GM12878 (cell line): ENCODE data around the gene VRK3. TPM values are rescaled to one million over a fixed set of nuclear protein-coding genes. Genes with fewer than 3 reads are reported as not detected.

Source experiments
- ATF7 ChIP-seq: fragments of 450-650 bp; IDR thresholded peaks from 2 replicates; pipeline ENCODE4 v1.6.1; 2016; ENCODE audit warnings: low read depth, mild to moderate bottlenecking
- BRCA1 ChIP-seq: IDR thresholded peaks from 2 replicates; pipeline ENCODE4 v1.6.1; 2011; ENCODE audit warnings: low read depth, low read length, improper control_type of control experiment
- CEBPZ ChIP-seq: fragments of 150-350 bp; IDR thresholded peaks from 2 replicates; pipeline ENCODE4 v1.6.1; 2016; ENCODE audit warnings: low read depth, low read length
- CHD1 ChIP-seq: IDR thresholded peaks from 2 replicates; pipeline ENCODE4 v1.6.1; 2012; ENCODE audit warnings: low read depth, low read length, improper control_type of control experiment
- FOXK2 ChIP-seq: fragments of 450-650 bp; IDR thresholded peaks from 2 replicates; pipeline ENCODE4 v1.6.1; 2017; ENCODE audit warnings: mild to moderate bottlenecking, moderate library complexity
- GABPA ChIP-seq: IDR thresholded peaks from 2 replicates; pipeline ENCODE4 v1.6.1; 2014; ENCODE audit warnings: antibody characterized with exemption, low read depth, mild to moderate bottlenecking, inconsistent platforms
- MAX ChIP-seq: IDR thresholded peaks from 2 replicates; pipeline ENCODE4 v1.6.1; 2012; ENCODE audit warnings: low read depth, low read length, improper control_type of control experiment
- MXI1 ChIP-seq: fragments of 150-350 bp; IDR thresholded peaks from 2 replicates; pipeline ENCODE4 v1.6.1; 2011; ENCODE audit warnings: low read depth, mild to moderate bottlenecking, inconsistent platforms, low read length, improper control_type of control experiment
- NBN ChIP-seq: fragments of 450-650 bp; IDR thresholded peaks from 2 replicates; pipeline ENCODE4 v1.6.1; 2016
- NFYB ChIP-seq: IDR thresholded peaks from 2 replicates; pipeline ENCODE4 v1.6.1; 2011; ENCODE audit warnings: low read depth, mild to moderate bottlenecking, low read length, improper control_type of control experiment, moderate library complexity; ENCODE audit not compliant: insufficient read depth
- NRF1 ChIP-seq: conservative IDR thresholded peaks from 2 replicates; pipeline ENCODE4 v1.6.1; 2011; ENCODE audit warnings: mild to moderate bottlenecking, low read depth, low read length, improper control_type of control experiment
- PAX8 ChIP-seq: fragments of 450-650 bp; IDR thresholded peaks from 2 replicates; pipeline ENCODE4 v1.6.1; 2017; ENCODE audit warnings: mild to moderate bottlenecking, moderate library complexity
- POLR2A ChIP-seq: IDR thresholded peaks from 2 replicates; pipeline ENCODE4 v1.6.1; 2011; ENCODE audit warnings: low read depth, mild to moderate bottlenecking, low read length
- SP1 ChIP-seq: IDR thresholded peaks from one replicate; pipeline ENCODE4 v1.6.1; 2011; ENCODE audit warnings: low read depth, low read length
- STAT3 ChIP-seq: IDR thresholded peaks from 2 replicates; pipeline ENCODE4 v1.6.1; 2011; ENCODE audit warnings: low read depth, low read length, improper control_type of control experiment
- YY1 ChIP-seq: IDR thresholded peaks from 2 replicates; pipeline ENCODE4 v1.6.1; 2011; ENCODE audit warnings: low read depth, mild to moderate bottlenecking, low read length
- ZBTB11 ChIP-seq: fragments of 450-650 bp; formaldehyde crosslinking; IDR thresholded peaks from 2 replicates; pipeline ENCODE4 v1.5.0; 2022; ENCODE audit warnings: mild to moderate bottlenecking, missing genetic modification characterization
- polyA plus RNA-seq, 11 experiments: library from polyadenylated mRNA; depleted of rRNA in 4 of 11; unstranded in 6 of 11; stranded (reverse) in 5 of 11; fragments of >200 nt; fragmentation: Nextera tagmentation in 4 of 11; fragmentation: Illumina TruSeq in 1 of 11; extraction: Ambion mirVana in 4 of 11; extraction: Trizol in 1 of 11; gene quantifications; 1 replicate in 1 of 11; 2 replicates in 10 of 11; pipeline versions ENCODE4 v1.2.1 to v1.2.3, GENCODE V29; 2011 to 2016; ENCODE audit warnings: inconsistent platforms in 2 of 11, missing spikeins in 2 of 11, low read depth in 1 of 11
- total RNA-seq, 4 experiments: library from RNA; depleted of rRNA in 3 of 4; stranded (reverse); fragments of >200 nt in 3 of 4; fragmentation: Illumina TruSeq in 1 of 4; extraction: Trizol in 1 of 4; gene quantifications; 2 replicates each; pipeline versions ENCODE4 v1.2.1 to v1.2.3, GENCODE V29; 2013 to 2021
- TF ChIP-seq, protein P1 (sequence below), 3 experiments: IDR thresholded peaks in 2 of 3; conservative IDR thresholded peaks in 1 of 3; 2 replicates each; pipeline ENCODE4 v1.5.1; 2011; ENCODE audit warnings: low read depth in 3 of 3, low read length in 3 of 3, mild to moderate bottlenecking in 3 of 3, control low read depth in 2 of 3, moderate library complexity in 2 of 3, inconsistent platforms in 1 of 3, mixed read lengths in 1 of 3; ENCODE audit not compliant: control insufficient read depth in 2 of 3, insufficient read depth in 1 of 3; ENCODE audit errors: extremely low read depth in 1 of 3
- TF ChIP-seq, protein P2 (sequence below): fragments of 450-650 bp; IDR thresholded peaks from 2 replicates; pipeline ENCODE4 v1.6.1; 2017; ENCODE audit warnings: mild to moderate bottlenecking, moderate library complexity

Gene VRK3
- total and polyA plus RNA-seq, 10 of the 15 experiments (the other 5 are each of a cell fraction or from before 2014, with no cell fraction given): 17.3 to 61.9 (median 35.5) TPM

GRCh38 chr19:49929121-49929610 lies 96.0 kb downstream of the VRK3 start, which contains the start of the genes ATF5 and NUP62 (continued):
- TF ChIP-seq, protein P1, sequence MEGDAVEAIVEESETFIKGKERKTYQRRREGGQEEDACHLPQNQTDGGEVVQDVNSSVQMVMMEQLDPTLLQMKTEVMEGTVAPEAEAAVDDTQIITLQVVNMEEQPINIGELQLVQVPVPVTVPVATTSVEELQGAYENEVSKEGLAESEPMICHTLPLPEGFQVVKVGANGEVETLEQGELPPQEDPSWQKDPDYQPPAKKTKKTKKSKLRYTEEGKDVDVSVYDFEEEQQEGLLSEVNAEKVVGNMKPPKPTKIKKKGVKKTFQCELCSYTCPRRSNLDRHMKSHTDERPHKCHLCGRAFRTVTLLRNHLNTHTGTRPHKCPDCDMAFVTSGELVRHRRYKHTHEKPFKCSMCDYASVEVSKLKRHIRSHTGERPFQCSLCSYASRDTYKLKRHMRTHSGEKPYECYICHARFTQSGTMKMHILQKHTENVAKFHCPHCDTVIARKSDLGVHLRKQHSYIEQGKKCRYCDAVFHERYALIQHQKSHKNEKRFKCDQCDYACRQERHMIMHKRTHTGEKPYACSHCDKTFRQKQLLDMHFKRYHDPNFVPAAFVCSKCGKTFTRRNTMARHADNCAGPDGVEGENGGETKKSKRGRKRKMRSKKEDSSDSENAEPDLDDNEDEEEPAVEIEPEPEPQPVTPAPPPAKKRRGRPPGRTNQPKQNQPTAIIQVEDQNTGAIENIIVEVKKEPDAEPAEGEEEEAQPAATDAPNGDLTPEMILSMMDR (IDR thresholded peaks at IDR 0.05 in 2 of 3, conservative IDR thresholded peaks at IDR 0.05 in 1 of 3; ENCODE audit: control insufficient read depth in 2 of 3, extremely low read depth in 1 of 3, insufficient read depth in 1 of 3, low read depth in 3 of 3, low read length in 3 of 3): no peak
- TF ChIP-seq BRCA1: no peak
- TF ChIP-seq NRF1: peak; percentile 72
- TF ChIP-seq PAX8: no peak
- TF ChIP-seq NFYB: no peak
- TF ChIP-seq ATF7: 0 out of 2 replicates have a peak, but pooled peaks have one; percentile 24
- no peak for TF ChIP-seq ZBTB11 (CRISPR knock-in tag)
- TF ChIP-seq POLR2A: peak; percentile 90
- TF ChIP-seq, protein P2, sequence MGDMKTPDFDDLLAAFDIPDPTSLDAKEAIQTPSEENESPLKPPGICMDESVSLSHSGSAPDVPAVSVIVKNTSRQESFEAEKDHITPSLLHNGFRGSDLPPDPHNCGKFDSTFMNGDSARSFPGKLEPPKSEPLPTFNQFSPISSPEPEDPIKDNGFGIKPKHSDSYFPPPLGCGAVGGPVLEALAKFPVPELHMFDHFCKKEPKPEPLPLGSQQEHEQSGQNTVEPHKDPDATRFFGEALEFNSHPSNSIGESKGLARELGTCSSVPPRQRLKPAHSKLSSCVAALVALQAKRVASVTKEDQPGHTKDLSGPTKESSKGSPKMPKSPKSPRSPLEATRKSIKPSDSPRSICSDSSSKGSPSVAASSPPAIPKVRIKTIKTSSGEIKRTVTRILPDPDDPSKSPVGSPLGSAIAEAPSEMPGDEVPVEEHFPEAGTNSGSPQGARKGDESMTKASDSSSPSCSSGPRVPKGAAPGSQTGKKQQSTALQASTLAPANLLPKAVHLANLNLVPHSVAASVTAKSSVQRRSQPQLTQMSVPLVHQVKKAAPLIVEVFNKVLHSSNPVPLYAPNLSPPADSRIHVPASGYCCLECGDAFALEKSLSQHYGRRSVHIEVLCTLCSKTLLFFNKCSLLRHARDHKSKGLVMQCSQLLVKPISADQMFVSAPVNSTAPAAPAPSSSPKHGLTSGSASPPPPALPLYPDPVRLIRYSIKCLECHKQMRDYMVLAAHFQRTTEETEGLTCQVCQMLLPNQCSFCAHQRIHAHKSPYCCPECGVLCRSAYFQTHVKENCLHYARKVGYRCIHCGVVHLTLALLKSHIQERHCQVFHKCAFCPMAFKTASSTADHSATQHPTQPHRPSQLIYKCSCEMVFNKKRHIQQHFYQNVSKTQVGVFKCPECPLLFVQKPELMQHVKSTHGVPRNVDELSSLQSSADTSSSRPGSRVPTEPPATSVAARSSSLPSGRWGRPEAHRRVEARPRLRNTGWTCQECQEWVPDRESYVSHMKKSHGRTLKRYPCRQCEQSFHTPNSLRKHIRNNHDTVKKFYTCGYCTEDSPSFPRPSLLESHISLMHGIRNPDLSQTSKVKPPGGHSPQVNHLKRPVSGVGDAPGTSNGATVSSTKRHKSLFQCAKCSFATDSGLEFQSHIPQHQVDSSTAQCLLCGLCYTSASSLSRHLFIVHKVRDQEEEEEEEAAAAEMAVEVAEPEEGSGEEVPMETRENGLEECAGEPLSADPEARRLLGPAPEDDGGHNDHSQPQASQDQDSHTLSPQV: no peak
- TF ChIP-seq CEBPZ: no peak
- TF ChIP-seq MAX: peak; percentile 31; the same call in 1 of the 2 replicates
- no peak; the same call in 1 of the 2 replicates for TF ChIP-seq CHD1
- TF ChIP-seq STAT3: no peak
- TF ChIP-seq MXI1: no peak
- peak; percentile 87 for TF ChIP-seq NBN
- peak; percentile 69 for TF ChIP-seq SP1
- TF ChIP-seq GABPA: no peak
- TF ChIP-seq FOXK2: no peak
- TF ChIP-seq YY1: peak; percentile 71
